Measurements from ENCODE around the gene KIF3B. TPM values are rescaled to one million over a fixed set of nuclear protein-coding genes. Genes with fewer than 3 reads are reported as not detected.

Gene KIF3B
- total and polyA plus RNA-seq, 2 of the 13 experiments (the other 11 are each of a cell fraction or from before 2014, with no cell fraction given): 23.6 to 28.8 TPM

DNA sequence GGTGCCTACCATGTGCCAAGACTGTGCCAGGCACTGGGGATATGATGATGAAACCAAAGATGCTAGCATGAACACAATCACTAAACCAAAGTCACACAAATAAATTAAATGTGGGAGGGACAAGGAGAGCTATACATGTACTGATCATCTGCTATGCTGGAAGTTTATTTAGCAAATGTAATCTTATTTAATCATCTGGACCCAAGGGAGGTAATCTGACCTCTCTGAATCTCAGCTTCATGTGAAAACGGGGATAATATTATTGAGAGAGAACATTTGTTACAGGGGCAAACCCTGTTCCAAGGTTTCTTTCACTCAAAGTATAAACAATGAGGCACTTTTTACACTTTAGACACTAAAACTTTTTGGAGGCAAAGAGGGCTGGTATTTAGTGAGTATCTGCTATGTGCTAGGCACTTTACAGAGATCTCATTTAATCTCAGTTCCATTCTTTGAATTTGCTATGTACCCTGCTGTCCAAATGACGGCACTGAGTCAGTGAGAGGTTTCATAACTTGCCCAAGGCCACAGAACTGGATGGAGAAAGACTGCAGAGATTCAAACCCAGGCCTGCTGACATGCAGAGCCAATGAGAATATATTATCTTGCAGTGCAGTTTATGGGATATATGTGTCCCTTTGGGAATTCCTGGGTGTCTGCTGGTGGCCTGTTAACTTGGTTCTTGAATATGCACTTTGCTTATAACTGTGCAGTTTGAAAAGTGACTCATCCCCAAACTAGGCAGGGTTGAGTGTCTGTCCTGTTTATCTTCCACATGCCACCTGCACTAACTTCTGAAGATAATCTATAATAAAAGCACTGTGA lies 77.4 kb downstream of the KIF3B start (continued):
- TF ChIP-seq ZNF460 (CRISPR knock-in tag; IDR thresholded peaks at IDR 0.05; ENCODE audit: borderline replicate concordance): no peak
- no peak; the same call in 1 of the 2 replicates for TF ChIP-seq KDM4B (CRISPR knock-in tag; IDR thresholded peaks at IDR 0.05)
- no peak for TF ChIP-seq CAMTA2 (CRISPR knock-in tag; IDR thresholded peaks at IDR 0.05; ENCODE audit: borderline replicate concordance)
- TF ChIP-seq RELA (CRISPR knock-in tag; IDR thresholded peaks at IDR 0.05): peak; percentile 34; the same call in 1 of the 2 replicates
- TF ChIP-seq, protein P1, sequence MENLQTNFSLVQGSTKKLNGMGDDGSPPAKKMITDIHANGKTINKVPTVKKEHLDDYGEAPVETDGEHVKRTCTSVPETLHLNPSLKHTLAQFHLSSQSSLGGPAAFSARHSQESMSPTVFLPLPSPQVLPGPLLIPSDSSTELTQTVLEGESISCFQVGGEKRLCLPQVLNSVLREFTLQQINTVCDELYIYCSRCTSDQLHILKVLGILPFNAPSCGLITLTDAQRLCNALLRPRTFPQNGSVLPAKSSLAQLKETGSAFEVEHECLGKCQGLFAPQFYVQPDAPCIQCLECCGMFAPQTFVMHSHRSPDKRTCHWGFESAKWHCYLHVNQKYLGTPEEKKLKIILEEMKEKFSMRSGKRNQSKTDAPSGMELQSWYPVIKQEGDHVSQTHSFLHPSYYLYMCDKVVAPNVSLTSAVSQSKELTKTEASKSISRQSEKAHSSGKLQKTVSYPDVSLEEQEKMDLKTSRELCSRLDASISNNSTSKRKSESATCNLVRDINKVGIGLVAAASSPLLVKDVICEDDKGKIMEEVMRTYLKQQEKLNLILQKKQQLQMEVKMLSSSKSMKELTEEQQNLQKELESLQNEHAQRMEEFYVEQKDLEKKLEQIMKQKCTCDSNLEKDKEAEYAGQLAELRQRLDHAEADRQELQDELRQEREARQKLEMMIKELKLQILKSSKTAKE (CRISPR knock-in tag; IDR thresholded peaks at IDR 0.05; ENCODE audit: borderline replicate concordance): no peak
- peak; percentile 31; the same call in 1 of the 2 replicates for TF ChIP-seq ELF3 (CRISPR knock-in tag; IDR thresholded peaks at IDR 0.05)
- no peak for TF ChIP-seq ZNF350 (CRISPR knock-in tag; IDR thresholded peaks at IDR 0.05; ENCODE audit: borderline replicate concordance, low read depth)
- TF ChIP-seq CENPX (CRISPR knock-in tag; IDR thresholded peaks at IDR 0.05): no peak
- TF ChIP-seq, protein P2, sequence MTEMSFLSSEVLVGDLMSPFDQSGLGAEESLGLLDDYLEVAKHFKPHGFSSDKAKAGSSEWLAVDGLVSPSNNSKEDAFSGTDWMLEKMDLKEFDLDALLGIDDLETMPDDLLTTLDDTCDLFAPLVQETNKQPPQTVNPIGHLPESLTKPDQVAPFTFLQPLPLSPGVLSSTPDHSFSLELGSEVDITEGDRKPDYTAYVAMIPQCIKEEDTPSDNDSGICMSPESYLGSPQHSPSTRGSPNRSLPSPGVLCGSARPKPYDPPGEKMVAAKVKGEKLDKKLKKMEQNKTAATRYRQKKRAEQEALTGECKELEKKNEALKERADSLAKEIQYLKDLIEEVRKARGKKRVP (CRISPR knock-in tag; IDR thresholded peaks at IDR 0.05): 0 out of 4 replicates have a peak, but pooled peaks of 1 of the 2 experiments have one; percentile 4
- TF ChIP-seq, protein P3, sequence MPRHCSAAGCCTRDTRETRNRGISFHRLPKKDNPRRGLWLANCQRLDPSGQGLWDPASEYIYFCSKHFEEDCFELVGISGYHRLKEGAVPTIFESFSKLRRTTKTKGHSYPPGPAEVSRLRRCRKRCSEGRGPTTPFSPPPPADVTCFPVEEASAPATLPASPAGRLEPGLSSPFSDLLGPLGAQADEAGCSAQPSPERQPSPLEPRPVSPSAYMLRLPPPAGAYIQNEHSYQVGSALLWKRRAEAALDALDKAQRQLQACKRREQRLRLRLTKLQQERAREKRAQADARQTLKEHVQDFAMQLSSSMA (CRISPR knock-in tag; IDR thresholded peaks at IDR 0.05): peak; percentile 44; the same call in 1 of the 2 replicates
- 0 out of 2 replicates have a peak, but pooled peaks have one; percentile 16 for TF ChIP-seq GABPB1 (CRISPR knock-in tag; IDR thresholded peaks at IDR 0.05)
- no peak for TF ChIP-seq ZFX (CRISPR knock-in tag; IDR thresholded peaks at IDR 0.05; ENCODE audit: low read depth)
- TF ChIP-seq FLYWCH1 (CRISPR knock-in tag; IDR thresholded peaks at IDR 0.05): no peak
- TF ChIP-seq, protein P4, sequence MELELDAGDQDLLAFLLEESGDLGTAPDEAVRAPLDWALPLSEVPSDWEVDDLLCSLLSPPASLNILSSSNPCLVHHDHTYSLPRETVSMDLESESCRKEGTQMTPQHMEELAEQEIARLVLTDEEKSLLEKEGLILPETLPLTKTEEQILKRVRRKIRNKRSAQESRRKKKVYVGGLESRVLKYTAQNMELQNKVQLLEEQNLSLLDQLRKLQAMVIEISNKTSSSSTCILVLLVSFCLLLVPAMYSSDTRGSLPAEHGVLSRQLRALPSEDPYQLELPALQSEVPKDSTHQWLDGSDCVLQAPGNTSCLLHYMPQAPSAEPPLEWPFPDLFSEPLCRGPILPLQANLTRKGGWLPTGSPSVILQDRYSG (CRISPR knock-in tag; IDR thresholded peaks at IDR 0.05): no peak
- TF ChIP-seq, protein P5, sequence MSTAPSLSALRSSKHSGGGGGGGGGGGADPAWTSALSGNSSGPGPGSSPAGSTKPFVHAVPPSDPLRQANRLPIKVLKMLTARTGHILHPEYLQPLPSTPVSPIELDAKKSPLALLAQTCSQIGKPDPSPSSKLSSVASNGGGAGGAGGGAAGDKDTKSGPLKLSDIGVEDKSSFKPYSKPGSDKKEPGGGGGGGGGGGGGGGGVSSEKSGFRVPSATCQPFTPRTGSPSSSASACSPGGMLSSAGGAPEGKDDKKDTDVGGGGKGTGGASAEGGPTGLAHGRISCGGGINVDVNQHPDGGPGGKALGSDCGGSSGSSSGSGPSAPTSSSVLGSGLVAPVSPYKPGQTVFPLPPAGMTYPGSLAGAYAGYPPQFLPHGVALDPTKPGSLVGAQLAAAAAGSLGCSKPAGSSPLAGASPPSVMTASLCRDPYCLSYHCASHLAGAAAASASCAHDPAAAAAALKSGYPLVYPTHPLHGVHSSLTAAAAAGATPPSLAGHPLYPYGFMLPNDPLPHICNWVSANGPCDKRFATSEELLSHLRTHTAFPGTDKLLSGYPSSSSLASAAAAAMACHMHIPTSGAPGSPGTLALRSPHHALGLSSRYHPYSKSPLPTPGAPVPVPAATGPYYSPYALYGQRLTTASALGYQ (CRISPR knock-in tag; IDR thresholded peaks at IDR 0.05): no peak; the same call in 1 of the 2 replicates
- TF ChIP-seq FOSL1 (CRISPR knock-in tag; IDR thresholded peaks at IDR 0.05; ENCODE audit: borderline replicate concordance): peak; percentile 86
- TF ChIP-seq CC2D1A (CRISPR knock-in tag; IDR thresholded peaks at IDR 0.05): no peak
- TF ChIP-seq EHMT2 (IDR thresholded peaks at IDR 0.05; ENCODE audit: borderline replicate concordance, low read depth, low read length): no peak
- 0 out of 2 replicates have a peak, but pooled peaks have one; percentile 7 for TF ChIP-seq ADNP (CRISPR knock-in tag; IDR thresholded peaks at IDR 0.05)
- TF ChIP-seq KDM2A (CRISPR knock-in tag; IDR thresholded peaks at IDR 0.05; ENCODE audit: borderline replicate concordance, low read depth): no peak
- TF ChIP-seq ZMYM3 (CRISPR knock-in tag; IDR thresholded peaks at IDR 0.05): peak; percentile 50
- no peak for TF ChIP-seq DNMT3B (CRISPR knock-in tag; conservative IDR thresholded peaks at IDR 0.05)
